SKM-1 (cell line): ENCODE data around the gene LDAH.

ENCODE experiments used
- DNase-seq: peaks from one replicate; lab custom pipeline; 2025; ENCODE audit not compliant: unreplicated experiment; lab: John Stamatoyannopoulos, UW

Gene LDAH

DNA sequence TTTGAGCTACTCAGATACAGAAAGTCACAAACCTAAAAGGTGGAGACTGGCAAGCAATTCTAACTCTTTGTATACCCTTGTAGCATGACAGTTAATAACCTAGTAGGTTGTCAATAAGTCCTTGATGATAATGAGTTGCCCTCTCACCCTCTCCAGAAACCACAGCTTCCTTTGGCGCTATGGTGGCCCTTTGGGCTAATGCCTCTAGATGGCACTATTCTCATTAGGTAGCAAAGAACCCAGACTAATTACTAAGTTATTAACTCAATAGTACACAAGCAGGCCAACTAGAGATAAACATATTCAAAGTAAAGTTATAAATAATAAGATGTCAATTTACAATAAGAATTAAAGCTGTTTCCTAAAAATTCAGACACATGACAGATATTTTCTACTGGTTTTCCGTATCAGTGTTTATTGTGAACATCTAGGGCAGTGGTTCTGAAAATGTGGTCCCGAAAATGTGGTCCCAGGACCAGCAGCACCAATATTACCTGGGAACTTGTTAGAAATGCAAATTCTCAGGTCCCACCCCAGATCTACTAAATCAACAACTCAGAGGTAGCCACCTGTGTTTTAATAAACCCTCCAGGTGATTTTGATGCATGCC lies 41.1 kb downstream of the LDAH start:
- DNase-seq: no peak

DNA sequence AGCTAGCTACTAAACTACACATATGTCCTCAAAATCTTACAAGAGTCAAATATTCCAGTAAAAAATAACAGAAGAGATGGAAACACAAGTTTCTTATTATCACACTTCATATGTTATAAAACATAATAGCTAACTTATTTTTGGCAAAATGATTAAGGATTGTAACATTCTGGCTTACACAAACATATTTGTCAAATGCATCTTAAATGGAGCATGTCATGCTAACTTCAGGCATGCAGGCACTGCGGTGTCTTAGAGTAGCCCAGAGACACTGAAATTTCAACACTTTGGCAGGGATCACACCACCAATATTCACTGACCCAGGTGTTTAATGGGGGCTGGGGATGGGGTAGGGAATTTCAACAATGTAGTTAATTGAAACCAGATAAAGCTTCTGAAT lies 51.6 kb downstream of the LDAH start:
- DNase-seq: no peak

DNA sequence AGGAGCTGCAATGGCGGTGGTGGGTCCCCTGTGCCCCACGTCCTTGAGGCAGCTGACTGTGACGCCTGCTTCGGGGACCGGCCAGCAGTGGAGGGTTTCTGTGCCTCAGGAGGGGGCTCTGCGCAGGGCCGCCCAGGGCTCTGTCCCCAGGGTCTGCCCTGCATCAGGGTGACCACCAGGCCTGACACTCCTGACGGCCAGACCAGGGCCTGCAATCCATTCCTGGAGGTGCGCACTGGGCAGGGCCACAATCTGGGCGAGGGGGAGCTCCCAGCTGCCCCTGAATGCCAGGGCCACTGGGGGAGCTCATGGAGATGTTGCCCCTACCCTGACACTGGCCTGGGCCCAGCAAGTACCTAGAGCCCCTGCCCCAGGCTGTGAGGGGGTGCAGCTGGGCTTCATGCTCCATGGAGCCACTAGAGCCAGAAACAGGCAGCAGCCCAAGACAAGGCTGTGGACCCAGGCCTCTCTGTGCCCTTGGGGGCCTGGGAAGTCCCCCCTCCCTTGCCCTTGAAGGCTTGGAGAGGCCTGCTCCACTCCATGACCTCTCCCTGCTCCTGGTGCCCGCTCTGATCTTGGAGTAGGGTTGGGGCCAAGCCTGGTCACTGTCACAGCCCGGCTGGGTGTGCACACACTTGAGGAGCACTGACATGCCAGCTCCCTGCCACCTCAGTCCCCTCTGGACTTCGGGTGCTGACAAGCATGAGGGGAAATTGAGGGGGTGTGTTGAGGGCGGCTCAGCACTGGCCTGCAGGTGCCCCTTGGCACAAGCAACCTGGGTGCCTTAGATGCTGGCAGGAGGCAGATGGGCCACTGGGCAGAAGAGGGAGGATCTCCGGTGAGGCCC lies 55.9 kb downstream of the LDAH start:
- DNase-seq: no peak

DNA sequence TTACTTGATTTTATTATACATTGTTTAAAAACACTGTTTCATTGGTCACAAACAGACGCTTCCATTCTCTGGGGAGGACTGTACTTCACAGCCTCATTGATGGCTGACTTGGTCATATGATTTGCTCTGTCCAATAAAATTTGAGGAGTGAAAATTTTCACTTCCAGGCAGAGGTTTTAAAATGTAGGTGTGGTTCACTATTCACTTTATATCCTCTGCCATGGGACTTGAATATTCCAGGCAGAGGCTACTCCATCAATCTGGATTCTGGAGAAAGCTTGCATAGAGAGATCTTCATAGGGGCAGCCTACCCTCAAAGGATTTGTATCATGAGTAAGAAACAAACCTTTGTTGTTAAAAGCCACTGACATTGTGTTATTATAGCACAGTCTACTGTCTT lies 56.7 kb downstream of the LDAH start:
- DNase-seq: no peak

DNA sequence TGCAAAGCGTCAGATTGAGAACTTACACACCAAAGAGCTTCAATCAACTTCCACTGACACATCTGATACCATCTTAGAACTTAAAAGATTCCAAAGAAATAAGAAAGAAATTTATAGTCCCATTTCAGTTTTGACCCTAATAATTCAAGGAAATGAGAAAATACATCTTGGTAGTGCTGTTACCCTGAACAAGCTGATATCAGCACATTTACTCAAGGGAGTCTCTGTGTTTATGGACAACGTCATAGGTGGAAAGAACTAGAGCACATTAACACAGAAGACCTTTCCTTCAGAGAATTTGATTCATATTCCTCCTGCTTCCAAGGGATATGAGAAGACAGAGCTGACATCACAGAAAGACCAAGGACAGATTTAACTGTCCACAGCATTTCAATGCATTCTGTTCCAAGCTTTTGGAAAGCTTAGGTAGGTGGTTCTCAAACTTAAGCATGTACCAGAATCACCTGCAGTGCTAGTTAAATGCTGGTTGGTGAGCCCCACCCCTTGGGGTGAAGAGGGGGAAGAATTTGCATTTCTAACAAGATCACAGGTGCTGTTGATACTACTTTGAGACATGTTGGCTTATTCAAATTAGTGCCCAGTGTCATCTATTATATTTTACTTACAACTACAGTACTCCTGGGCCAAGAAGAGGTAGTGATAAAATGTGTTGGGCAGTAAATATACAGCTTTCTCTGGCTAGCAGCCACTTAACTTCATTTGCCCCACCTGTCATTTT lies 59.8 kb downstream of the LDAH start:
- DNase-seq: no peak

- DNase-seq: no peak
Measured at GRCh38 chr2:20759487-20759886, 63.4 kb downstream of the LDAH start.

DNA sequence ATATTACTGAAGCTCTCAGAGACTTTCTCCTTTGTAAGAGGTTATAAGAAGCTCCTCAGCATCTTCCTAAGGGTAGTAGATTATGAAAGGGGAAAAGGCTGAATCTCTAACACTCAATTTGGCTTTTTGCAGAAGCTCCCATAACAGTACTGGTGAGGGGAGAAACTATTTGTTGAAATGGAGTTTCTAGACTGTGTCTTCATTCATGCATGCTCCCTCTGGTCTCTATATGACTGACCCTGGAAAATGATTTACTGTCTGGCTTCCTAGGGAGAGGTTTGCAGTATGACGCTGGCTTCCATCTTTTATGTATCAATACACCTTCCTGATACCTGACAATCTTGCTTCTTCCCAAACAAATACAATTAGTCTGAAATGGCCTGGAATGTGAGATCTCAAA lies 63.9 kb downstream of the LDAH start:
- DNase-seq: no peak

DNA sequence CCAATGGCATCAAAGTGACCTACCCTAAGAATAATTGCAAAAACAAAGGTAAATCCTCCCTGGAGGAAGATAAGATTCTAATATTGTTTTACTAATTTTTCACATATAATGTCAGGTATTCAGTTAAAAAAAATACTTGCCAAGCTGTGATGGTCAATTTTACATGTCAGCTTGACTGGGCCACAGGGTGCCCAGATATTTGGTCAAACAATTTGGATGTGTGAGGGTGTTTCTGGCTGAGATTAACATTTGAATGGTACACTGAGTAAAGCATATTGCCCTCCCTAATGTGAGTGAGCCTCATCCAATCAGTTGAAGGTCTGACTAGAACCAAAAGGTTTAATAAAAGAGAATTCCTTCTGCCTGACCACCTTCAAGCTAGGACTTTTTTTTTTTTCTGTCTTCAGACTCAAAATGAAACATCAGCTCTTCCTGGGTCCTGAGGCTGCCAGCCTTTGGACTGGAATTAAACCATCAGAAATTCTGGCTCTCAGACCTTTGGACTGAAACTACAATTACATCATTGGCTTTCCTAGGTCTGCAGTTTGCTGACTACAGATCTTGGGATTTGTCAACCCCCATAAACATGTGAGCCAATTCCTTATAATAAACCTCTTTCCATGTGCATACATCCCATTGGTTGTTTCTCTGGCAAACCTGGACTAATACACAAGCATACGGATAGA lies 65.4 kb downstream of the LDAH start:
- no peak for DNase-seq

DNA sequence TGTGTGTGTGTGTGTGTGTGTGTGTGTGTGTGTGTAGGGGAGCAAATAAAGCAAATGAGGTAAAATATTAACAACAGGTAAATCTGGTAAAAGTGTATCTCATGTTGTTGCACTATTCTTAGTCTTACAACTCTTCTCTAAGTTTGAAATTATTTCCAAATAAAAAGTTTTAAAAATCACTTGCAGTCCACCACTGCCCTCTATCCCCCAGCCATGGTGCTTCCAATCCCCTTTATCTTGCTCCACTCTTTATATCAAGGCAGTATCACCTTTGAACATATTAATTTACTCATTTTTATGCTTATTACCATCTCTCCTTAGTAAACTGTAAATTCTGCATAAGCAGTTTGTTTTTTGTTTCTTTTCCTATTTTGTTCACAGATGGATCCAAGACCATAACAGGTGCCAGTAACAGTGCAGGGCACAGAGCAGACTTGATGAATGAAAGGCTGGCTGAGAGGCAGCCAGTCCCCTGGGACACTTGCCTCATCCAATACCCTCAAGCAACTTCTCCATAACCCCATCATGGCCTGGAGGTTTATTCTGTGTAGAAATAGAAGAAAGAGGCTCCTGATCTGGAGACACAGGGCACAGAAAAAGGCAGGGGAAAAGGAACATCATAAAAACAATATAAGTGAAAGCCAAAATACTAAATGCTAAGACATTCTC lies 67.6 kb downstream of the LDAH start:
- no peak for DNase-seq

GRCh38 chr2:20752293-20752692 lies 70.6 kb downstream of the LDAH start:
- no peak for DNase-seq

DNA sequence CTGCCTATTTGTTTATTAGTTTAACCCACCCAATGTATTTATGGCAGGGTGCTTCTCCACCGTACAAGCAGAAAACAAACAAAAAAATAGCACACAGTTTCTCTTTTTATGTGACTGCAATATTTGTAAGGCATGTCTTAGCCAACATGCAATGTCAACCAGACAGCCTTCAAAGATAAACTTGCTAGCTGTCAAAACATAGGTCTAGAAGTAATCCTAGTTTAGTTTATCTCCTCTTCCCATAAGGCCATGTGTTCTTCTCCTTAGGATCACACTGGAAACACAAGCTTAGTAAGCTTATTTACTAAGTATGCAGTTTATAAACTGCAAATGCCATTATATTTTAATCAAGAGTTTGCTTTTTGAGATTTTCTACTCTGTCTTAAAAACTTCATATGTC lies 75.6 kb downstream of the LDAH start:
- DNase-seq: no peak

GRCh38 chr2:20745924-20746555 lies 76.9 kb downstream of the LDAH start:
- DNase-seq: no peak

GRCh38 chr2:20744366-20745335 lies 78.2 kb downstream of the LDAH start:
- no peak for DNase-seq

DNA sequence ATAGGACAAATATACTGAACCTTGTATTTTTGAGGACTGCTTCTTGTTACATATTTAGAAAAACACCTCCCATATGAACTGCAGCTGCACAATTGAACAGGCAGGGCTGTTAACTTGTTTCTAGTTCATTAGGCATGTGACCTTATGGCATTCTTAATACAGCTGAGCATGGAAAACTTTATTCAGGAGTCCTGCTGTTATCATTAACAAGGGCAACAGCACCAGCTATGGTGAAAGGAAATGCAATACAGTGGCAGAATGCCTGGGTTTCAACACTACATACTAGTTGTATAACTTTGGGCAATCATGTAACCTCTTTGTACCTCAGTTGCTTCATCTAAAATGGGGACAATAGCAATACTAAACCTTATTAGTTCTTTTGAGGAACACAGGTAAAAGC lies 84.1 kb downstream of the LDAH start:
- no peak for DNase-seq

DNA sequence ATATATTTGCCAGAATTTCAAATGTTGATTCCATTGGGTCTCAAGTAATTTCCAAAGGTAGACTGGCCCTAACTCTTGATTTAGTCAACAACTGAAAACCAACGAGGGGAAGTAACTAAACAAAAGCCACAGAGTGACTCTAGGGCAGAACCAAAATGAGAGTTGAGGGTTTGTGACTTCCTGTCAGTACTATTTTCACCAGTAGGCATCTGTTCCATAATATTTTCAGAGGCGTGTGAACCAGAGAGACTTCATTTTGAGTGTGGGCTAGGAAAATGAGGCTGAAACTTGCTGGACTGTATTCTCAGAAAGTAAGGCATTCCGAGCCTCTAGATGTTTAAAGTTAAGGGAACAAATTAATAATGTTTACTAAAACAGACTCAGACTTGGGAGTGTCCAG lies 85.4 kb downstream of the LDAH start:
- no peak for DNase-seq

- peak; percentile 49 for DNase-seq
Measured at GRCh38 chr2:20728114-20728758, 94.7 kb downstream of the LDAH start.

- DNase-seq: no peak
Measured at GRCh38 chr2:20726913-20727312, 96.0 kb downstream of the LDAH start.

- DNase-seq: no peak
Measured at GRCh38 chr2:20725782-20726181, 97.1 kb downstream of the LDAH start.

GRCh38 chr2:20724500-20725053 lies 98.3 kb downstream of the LDAH start:
- DNase-seq: no peak
